ENCODE measurements around the gene GPR150.

- TF ChIP-seq CTCF (IDR thresholded peaks at IDR 0.05; ENCODE audit: low read depth, low read length), result no peak
- TF ChIP-seq POLR2A (IDR thresholded peaks at IDR 0.05; ENCODE audit: extremely low read depth, insufficient read length), result no peak
- no peak for TF ChIP-seq MYC (IDR thresholded peaks at IDR 0.05; ENCODE audit: low read depth, low read length)
Measured at GRCh38 chr5:95590880-95591279, 29.0 kb upstream of the GPR150 start.
